GM23248 (cell line): ENCODE results near the gene RERE. TPM values are rescaled to one million over a fixed set of nuclear protein-coding genes. Genes with fewer than 3 reads are reported as not detected.

ENCODE experiments used
- DNase-seq: peaks from one replicate; pipeline ENCODE4 v3.0.0-alpha.2; 2015
- H2AFZ ChIP-seq: fragments of 200-600 bp; sonication (generic); 2 replicates; pipeline ENCODE4 v1.6.1; 2016; ENCODE audit warnings: antibody characterized with exemption
- H3F3A ChIP-seq: fragments of 200-600 bp; sonication (generic); 2 replicates; pipeline ENCODE4 v1.6.1; 2016; ENCODE audit warnings: mild to moderate bottlenecking, antibody characterized with exemption, mixed run types; ENCODE audit not compliant: insufficient read depth
- H3K27ac ChIP-seq: fragments of 200-600 bp; sonication (generic); 2 replicates; pipeline ENCODE4 v1.5.1; 2016; ENCODE audit warnings: mild to moderate bottlenecking
- H3K27me3 ChIP-seq: fragments of 200-600 bp; sonication (generic); replicated peaks from 2 replicates; pipeline ENCODE4 v1.6.1; 2016; ENCODE audit warnings: mild to moderate bottlenecking; ENCODE audit not compliant: insufficient read depth
- H3K36me3 ChIP-seq: fragments of 200-600 bp; sonication (generic); 2 replicates; pipeline ENCODE4 v1.6.1; 2016; ENCODE audit warnings: low read depth, mild to moderate bottlenecking
- H3K4me1 ChIP-seq: fragments of 200-600 bp; sonication (generic); 2 replicates; pipeline ENCODE4 v1.6.1; 2016; ENCODE audit warnings: mild to moderate bottlenecking; ENCODE audit not compliant: insufficient read depth
- H3K4me2 ChIP-seq: fragments of 200-600 bp; sonication (generic); one replicate; pipeline ENCODE4 v1.6.1; 2016; ENCODE audit warnings: mild to moderate bottlenecking; ENCODE audit not compliant: unreplicated experiment
- H3K4me3 ChIP-seq: fragments of 200-600 bp; sonication (generic); 2 replicates; pipeline ENCODE4 v1.5.1; 2016; ENCODE audit warnings: mild to moderate bottlenecking
- H3K79me2 ChIP-seq: fragments of 200-600 bp; sonication (generic); 2 replicates; pipeline ENCODE4 v1.6.1; 2016; ENCODE audit warnings: mild to moderate bottlenecking; ENCODE audit not compliant: insufficient read depth
- H3K9ac ChIP-seq: fragments of 200-600 bp; sonication (generic); 2 replicates; pipeline ENCODE4 v1.6.1; 2016; ENCODE audit warnings: mild to moderate bottlenecking
- H3K9me2 ChIP-seq: fragments of 200-600 bp; sonication (generic); 2 replicates; pipeline ENCODE4 v1.6.1; 2016; ENCODE audit warnings: mixed run types, mild to moderate bottlenecking, moderate library complexity; ENCODE audit not compliant: insufficient read depth
- H3K9me3 ChIP-seq: fragments of 200-600 bp; sonication (generic); one replicate; pipeline ENCODE4 v1.6.1; 2017; ENCODE audit warnings: low read depth
- H4K20me1 ChIP-seq: fragments of 200-600 bp; sonication (generic); 2 replicates; pipeline ENCODE4 v1.6.0; 2016; ENCODE audit not compliant: insufficient read depth
- EZH2 ChIP-seq: fragments of 200-600 bp; sonication (generic); IDR thresholded peaks from 2 replicates; pipeline ENCODE4 v1.6.1; 2018; ENCODE audit warnings: antibody characterized with exemption, mild to moderate bottlenecking; ENCODE audit not compliant: insufficient read depth, poor library complexity, severe bottlenecking
- EZH2phosphoT487 ChIP-seq: fragments of 200-600 bp; sonication (generic); IDR thresholded peaks from 2 replicates; pipeline ENCODE4 v1.6.1; 2018; ENCODE audit warnings: antibody characterized with exemption, moderate library complexity, mild to moderate bottlenecking, low read depth; ENCODE audit not compliant: insufficient read depth
- WGBS, 2 experiments: methylation state at CpG; one replicate each; pipeline ENCODE4 v1.1.6; 2015 to 2017; ENCODE audit warnings: low lambda C conversion rate in 2 of 2, low coverage in 1 of 2; ENCODE audit errors: missing lambda C conversion rate in 2 of 2; 5-methylcytosine and 5-hydroxymethylcytosine counted together
- in situ Hi-C: fragments of 300-500 bp; cut with MboI; formaldehyde crosslinking; loops from 2 replicates; pipeline ENCODE4 v1.15.0; 2020
- polyA plus RNA-seq: library from polyadenylated mRNA; unstranded; fragments of >200 nt; fragmentation: Nextera tagmentation; extraction: Ambion mirVana; gene quantifications from 2 replicates; pipeline ENCODE4 v1.2.1, GENCODE V29; 2016
- total RNA-seq: library from RNA; depleted of rRNA; stranded (reverse); fragments of >200 nt; shearing (Covaris generic); gene quantifications from 2 replicates; pipeline ENCODE4 v1.2.3, GENCODE V29; 2014

RERE gene
- total and polyA plus RNA-seq, 2 experiments from 2014 or later, result 26.0 to 26.2 TPM

DNA sequence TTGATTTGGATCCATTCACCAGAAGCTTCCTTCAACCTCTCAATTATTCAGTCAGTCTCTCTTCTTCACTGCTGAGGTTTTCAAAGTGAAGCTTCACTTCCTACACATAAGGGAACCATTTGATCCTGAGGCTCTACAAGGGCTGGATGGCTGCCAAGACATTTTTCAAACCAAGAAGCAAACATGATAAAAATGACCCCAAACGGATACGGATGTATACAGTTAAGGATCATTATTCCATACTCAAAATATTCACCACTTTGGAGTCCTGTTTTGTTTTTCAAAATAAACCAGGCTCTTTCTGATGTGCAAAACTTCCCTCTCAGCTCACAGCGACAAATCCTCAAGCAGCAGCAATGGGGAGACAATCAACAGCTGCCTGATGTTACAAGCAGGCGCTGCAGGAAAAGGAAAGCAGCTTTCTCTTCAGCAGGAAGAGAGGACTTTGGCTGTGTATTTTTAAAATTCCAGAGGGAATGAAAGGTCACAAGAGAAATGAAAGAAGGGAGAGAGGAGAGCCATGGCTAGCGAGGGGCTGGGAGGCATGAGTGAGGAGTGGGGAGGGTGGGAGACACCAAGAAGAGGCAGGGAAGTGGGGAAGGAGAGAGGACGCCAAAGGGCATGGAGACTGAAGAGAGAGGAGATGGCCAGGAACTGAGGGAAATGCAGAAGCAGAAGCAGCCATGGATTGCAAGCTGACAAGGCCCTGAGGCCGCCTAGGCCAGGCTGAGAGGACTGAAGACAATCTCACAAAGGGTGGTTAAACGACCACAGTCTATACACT is 354.1 kb downstream of the RERE start:
- H3K9ac ChIP-seq, result peak overlapping the region; percentile 54
- in situ Hi-C loops, result no loop called here
- no peaks in the 10 kb centered on the region for H3K9me2 ChIP-seq
- H3K36me3 ChIP-seq, result no peaks in the 10 kb centered on the region
- H3K4me2 ChIP-seq, result peak overlapping the region; percentile 63
- peaks cover 30% of the 10 kb centered on the region for H3K4me1 ChIP-seq
- peak; percentile 67 for DNase-seq
- TF ChIP-seq EZH2 (no peak), EZH2phosphoT487 (no peak)
- H3K4me3 ChIP-seq, result peak overlapping the region; percentile 32
- no peaks in the 10 kb centered on the region for H3K9me3 ChIP-seq
- H2AFZ ChIP-seq, result peak overlapping the region; percentile 9; the same call in 1 of the 2 replicates
- H3K27me3 ChIP-seq, result no peaks in the 10 kb centered on the region
- peaks cover 33% of the 10 kb centered on the region; the same call in 1 of the 2 replicates for H3K79me2 ChIP-seq
- H4K20me1 ChIP-seq, result no peaks in the 10 kb centered on the region
- peak overlapping the region; percentile 55 for H3K27ac ChIP-seq
- 19 to 21% methylated on average over 8 of the region's 8 CpGs for WGBS, 2 experiments
- H3F3A ChIP-seq, result peaks cover 22% of the 10 kb centered on the region

DNA sequence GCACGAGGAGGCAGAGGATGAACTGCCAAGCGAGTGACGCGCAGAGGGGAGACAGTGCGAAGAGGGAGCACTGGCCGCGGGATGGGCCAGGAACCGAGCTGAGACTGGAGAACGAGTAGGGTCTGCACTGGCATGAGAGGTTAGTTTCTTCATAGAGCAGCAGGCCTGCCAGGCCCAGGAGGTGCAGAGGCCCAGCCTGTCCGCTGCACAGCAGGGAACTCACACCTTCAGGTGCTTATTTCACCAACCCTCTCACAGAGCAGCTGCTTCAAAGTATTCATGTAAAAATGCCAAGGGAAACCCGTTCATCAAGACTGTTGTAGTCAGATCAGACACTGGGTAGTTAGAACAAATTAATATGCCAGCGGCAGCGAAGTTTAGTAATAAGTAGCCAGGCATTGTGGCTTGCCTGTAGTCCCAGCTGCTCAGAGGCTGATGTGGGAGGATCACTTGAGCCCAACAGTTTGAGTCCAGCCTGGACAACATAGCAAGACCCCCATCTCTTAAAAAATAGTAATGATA is 355.0 kb downstream of the RERE start:
- in situ Hi-C loops, result no loop called here
- Histone ChIP-seq H3K9me2 (no peaks in the 10 kb centered on the region), H3F3A (peaks cover 22% of the 10 kb centered on the region), H3K4me1 (peaks cover 30% of the 10 kb centered on the region), H3K27ac (no peak overlapping the region), H4K20me1 (no peaks in the 10 kb centered on the region), H3K27me3 (no peaks in the 10 kb centered on the region), H3K4me2 (no peak overlapping the region), H3K79me2 (peaks cover 42% of the 10 kb centered on the region; the same call in 1 of the 2 replicates), H3K9ac (no peak overlapping the region), H3K9me3 (no peaks in the 10 kb centered on the region), H3K4me3 (no peak overlapping the region), H2AFZ (no peak overlapping the region), H3K36me3 (no peaks in the 10 kb centered on the region)
- 84 to 87% methylated on average over 13 of the region's 13 CpGs for WGBS, 2 experiments
- TF ChIP-seq EZH2, result no peak
- DNase-seq, result no peak

DNA sequence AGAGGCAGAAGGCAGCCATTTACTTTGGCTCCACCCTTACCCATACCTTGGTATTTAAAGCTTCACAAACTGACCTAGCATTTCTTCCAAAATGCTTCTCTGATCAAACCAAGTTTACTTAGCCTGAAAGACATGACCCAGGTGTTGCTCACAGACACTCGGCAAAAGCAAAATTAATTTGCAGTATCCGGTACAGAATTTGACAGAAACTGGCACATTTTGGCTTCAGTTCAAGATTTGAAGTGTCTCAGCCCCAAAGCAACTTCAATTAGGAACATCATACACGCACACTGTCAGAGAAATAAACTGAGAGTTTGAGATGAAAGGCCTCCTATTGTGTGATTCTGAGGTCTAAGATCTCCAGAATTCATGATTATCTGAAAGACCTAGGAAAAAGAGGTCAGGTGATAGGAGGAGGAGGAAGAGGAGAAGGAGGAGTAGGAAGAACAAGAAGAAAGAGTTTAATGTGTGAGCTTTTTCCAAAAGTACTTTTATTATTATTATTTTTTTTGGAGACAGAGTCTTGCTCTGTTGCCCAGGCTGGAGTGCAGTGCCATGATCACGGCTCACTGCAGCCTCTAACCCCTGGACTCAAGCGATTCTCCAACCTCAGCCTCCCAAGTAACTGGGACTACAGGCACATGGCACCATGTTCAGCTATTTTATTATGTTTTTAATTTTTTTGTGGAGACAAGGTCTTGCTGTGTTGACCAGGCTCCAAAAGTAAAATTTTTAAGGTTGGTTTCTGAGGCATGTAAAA is 355.9 kb downstream of the RERE start:
- in situ Hi-C loops, result no loop called here
- H3K27ac ChIP-seq, result no peak overlapping the region
- H3K9me3 ChIP-seq, result no peaks in the 10 kb centered on the region
- H2AFZ ChIP-seq, result no peak overlapping the region
- H3F3A ChIP-seq, result peaks cover 28% of the 10 kb centered on the region
- H3K4me2 ChIP-seq, result no peak overlapping the region
- H3K4me1 ChIP-seq, result peaks cover 37% of the 10 kb centered on the region
- no peak for TF ChIP-seq EZH2phosphoT487
- TF ChIP-seq EZH2, result no peak
- WGBS, 2 experiments, result 84 to 88% methylated on average over 5 of the region's 5 CpGs
- no peaks in the 10 kb centered on the region for H3K36me3 ChIP-seq
- no peak for DNase-seq
- H3K4me3 ChIP-seq, result no peak overlapping the region
- H3K27me3 ChIP-seq, result no peaks in the 10 kb centered on the region
- no peaks in the 10 kb centered on the region for H4K20me1 ChIP-seq
- H3K9ac ChIP-seq, result no peak overlapping the region
- H3K9me2 ChIP-seq, result no peaks in the 10 kb centered on the region
- peaks cover 35% of the 10 kb centered on the region; the same call in 1 of the 2 replicates for H3K79me2 ChIP-seq

DNA sequence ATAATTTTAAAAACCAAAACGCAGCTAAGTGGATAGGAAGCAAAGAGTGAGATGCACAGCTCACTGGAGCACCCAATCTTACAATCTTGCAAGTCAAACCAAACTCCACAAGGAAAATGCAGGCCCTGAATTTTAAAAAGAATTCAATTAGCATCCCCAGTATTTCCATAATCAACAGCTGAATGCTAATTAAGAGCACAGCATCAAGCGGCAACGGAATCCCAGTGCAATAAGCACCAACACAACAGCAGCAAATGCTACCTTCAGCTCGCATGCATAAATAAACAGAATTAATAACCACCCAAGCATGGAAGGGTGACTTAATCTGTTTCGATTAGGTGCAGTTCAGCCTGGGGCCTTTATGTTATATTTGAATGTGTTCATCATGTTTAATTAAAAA is 356.7 kb downstream of the RERE start:
- Histone ChIP-seq H3K4me1 (peaks cover 37% of the 10 kb centered on the region), H3K4me3 (no peak overlapping the region), H3K4me2 (no peak overlapping the region), H3K36me3 (no peaks in the 10 kb centered on the region), H2AFZ (no peak overlapping the region), H3K9ac (no peak overlapping the region), H3F3A (peaks cover 36% of the 10 kb centered on the region), H3K79me2 (peaks cover 31% of the 10 kb centered on the region; the same call in 1 of the 2 replicates), H3K9me2 (no peaks in the 10 kb centered on the region), H3K9me3 (no peaks in the 10 kb centered on the region), H4K20me1 (no peaks in the 10 kb centered on the region), H3K27me3 (no peaks in the 10 kb centered on the region), H3K27ac (no peak overlapping the region)
- TF ChIP-seq EZH2 (no peak), EZH2phosphoT487 (no peak)
- no peak for DNase-seq
- 87% methylated on average over 5 of the region's 5 CpGs for WGBS, 2 experiments
- in situ Hi-C loops, result no loop called here
